Omental fat pad (tissue), 4 donors: ENCODE data around the gene SF1. TPM values are rescaled to one million over a fixed set of nuclear protein-coding genes. Genes with fewer than 3 reads are reported as not detected.

Experiments
- ATAC-seq: fragments of 150-250 bp; one replicate; pipeline ENCODE4 v1.9.1; 2016; ENCODE audit warnings: mild to moderate bottlenecking, moderate library complexity; ENCODE audit not compliant: low FRiP score
- DNase-seq: peaks from one replicate; pipeline ENCODE4 v3.0.0-alpha.2; 2019; ENCODE audit warnings: low spot score
- CTCF ChIP-seq, 3 donors: fragments of 450-650 bp; IDR thresholded peaks; one replicate each; pipeline ENCODE4 v1.5.1; 2016 to 2017; ENCODE audit warnings: antibody characterized with exemption in 3 of 3, mild to moderate bottlenecking in 3 of 3, moderate library complexity in 2 of 3
- total RNA-seq, 4 donors: library from RNA; depleted of rRNA; stranded (reverse); fragments of >200 nt; gene quantifications; one replicate each; pipeline ENCODE4 v1.1.0, GENCODE V29; 2016

Gene SF1
- total RNA-seq, 4 donors from 2014 or later, result 209 to 411 (median 320) TPM

GRCh38 chr11:64720640-64721358 lies 57.5 kb downstream of the SF1 start:
- no peak for TF ChIP-seq CTCF (IDR thresholded peaks at IDR 0.05)
- DNase-seq (no peak), ATAC-seq (no peak)

- ATAC-seq, result no peak
- TF ChIP-seq CTCF (IDR thresholded peaks at IDR 0.05), result no peak
- DNase-seq, result no peak
Measured at GRCh38 chr11:64720167-64720566, 58.2 kb downstream of the SF1 start.

GRCh38 chr11:64719406-64719805 lies 58.9 kb downstream of the SF1 start:
- no peak for TF ChIP-seq CTCF (IDR thresholded peaks at IDR 0.05)
- no peak for ATAC-seq
- no peak for DNase-seq

- ATAC-seq (no peak), DNase-seq (no peak)
- TF ChIP-seq CTCF (IDR thresholded peaks at IDR 0.05), result no peak
Measured at GRCh38 chr11:64718780-64719124, 59.6 kb downstream of the SF1 start.

- no peak for DNase-seq
- no peak for ATAC-seq
Measured at GRCh38 chr11:64718084-64718779, 60.1 kb downstream of the SF1 start.

GRCh38 chr11:64717268-64717578 lies 61.1 kb downstream of the SF1 start:
- DNase-seq, result no peak
- TF ChIP-seq CTCF (IDR thresholded peaks at IDR 0.05), result no peak
- no peak for ATAC-seq

More at GRCh38 chr11:64718084-64718779, 60.1 kb downstream of the SF1 start:
- no peak for TF ChIP-seq CTCF (IDR thresholded peaks at IDR 0.05)
